Left renal pelvis (tissue), 4 donors: ENCODE data around the gene MAP3K9. TPM values are rescaled to one million over a fixed set of nuclear protein-coding genes. Genes with fewer than 3 reads are reported as not detected.
"Not testable (repeated sequence)": the region's sequence is repeated elsewhere in the genome, so short reads cannot be mapped to it uniquely, and the experiment has no call there.

Experiments
- DNase-seq, 4 donors: peaks; one replicate each; pipeline ENCODE4 v3.0.0-alpha.2; 2013; ENCODE audit warnings: low read depth in 4 of 4, low spot score in 3 of 4
- polyA plus RNA-seq, 4 donors: library from polyadenylated mRNA; unstranded; fragments of 120-200 nt; gene quantifications; one replicate each; pipeline ENCODE4 v1.2.1, GENCODE V29; 2013; ENCODE audit not compliant: insufficient read length in 4 of 4

Gene MAP3K9
- polyA plus RNA-seq, 4 donors = 2.2 to 4.4 (median 3.3) TPM

- DNase-seq = not testable (repeated sequence)
Observed at GRCh38 chr14:70703621-70704168, 105.6 kb downstream of the MAP3K9 start.

- no peak for DNase-seq
Observed at GRCh38 chr14:70702161-70702560, 107.2 kb downstream of the MAP3K9 start.

- no peak for DNase-seq
Observed at GRCh38 chr14:70701610-70702009, 107.7 kb downstream of the MAP3K9 start.

- no peak for DNase-seq
Observed at GRCh38 chr14:70700955-70701585, 108.2 kb downstream of the MAP3K9 start.

- no peak for DNase-seq
Observed at GRCh38 chr14:70699646-70700045, 109.7 kb downstream of the MAP3K9 start.

- DNase-seq = no peak
Observed at GRCh38 chr14:70698288-70698687, 111.0 kb downstream of the MAP3K9 start.

GRCh38 chr14:70697701-70698100 lies 111.6 kb downstream of the MAP3K9 start:
- DNase-seq = no peak

- no peak for DNase-seq
Observed at GRCh38 chr14:70696026-70696425, 113.3 kb downstream of the MAP3K9 start.

GRCh38 chr14:70692210-70692609 lies 117.1 kb downstream of the MAP3K9 start:
- DNase-seq = no peak

- no peak for DNase-seq
Observed at GRCh38 chr14:70685474-70686197, 123.7 kb downstream of the MAP3K9 start.

GRCh38 chr14:70683983-70684382 lies 125.3 kb downstream of the MAP3K9 start:
- DNase-seq = no peak

- DNase-seq = no peak
Observed at GRCh38 chr14:70680748-70681147, 128.6 kb downstream of the MAP3K9 start.

GRCh38 chr14:70677341-70677740 lies 132.0 kb downstream of the MAP3K9 start:
- no peak for DNase-seq

Other genes with a start within 250 kb of the MAP3K9 start
- 10 to 100 TPM; 36.1 to 45.8 (median 40.4) TPM for gene MED6, start 208.9 kb downstream of the MAP3K9 start, polyA plus RNA-seq
- 1 to 10 TPM; 2.6 to 3.8 (median 3.5) TPM for gene TTC9, start 167.6 kb downstream of the MAP3K9 start, polyA plus RNA-seq
- 10 to 100 TPM; 28.9 to 55.7 (median 42.6) TPM for gene PCNX1, start 97.9 kb upstream of the MAP3K9 start, polyA plus RNA-seq